ENCODE data around the gene PDPK1. TPM values are rescaled to one million over a fixed set of nuclear protein-coding genes. Genes with fewer than 3 reads are reported as not detected.

Gene PDPK1
- total RNA-seq, 1 experiment from 2014 or later, result 32.3 TPM

GRCh38 chr16:2528161-2529060 is 9.4 kb upstream of the PDPK1 start:
- BruUV-seq (replicated peaks), result no TSS peak
- H3K4me1 Mint-ChIP-seq (ENCODE audit: insufficient read depth, unreplicated experiment), result peaks cover 25% of the 10 kb centered on the region
- peaks cover 37% of the 10 kb centered on the region for H3K36me3 Mint-ChIP-seq (ENCODE audit: insufficient read depth, unreplicated experiment)
- no peak overlapping the region for H3K4me3 Mint-ChIP-seq (ENCODE audit: unreplicated experiment)
- no peak overlapping the region for H3K27ac Mint-ChIP-seq (ENCODE audit: low read depth, unreplicated experiment)
- POLR2A ChIA-PET, result no interaction called here
- DNase-seq (ENCODE audit: unreplicated experiment), result no peak
- no peak for TF ChIP-seq CTCF (IDR thresholded peaks at IDR 0.05; ENCODE audit: unreplicated experiment)
- intact Hi-C loops (cut with micrococcal nuclease), result no loop called here
- no peaks in the 10 kb centered on the region for H3K9me3 Mint-ChIP-seq (ENCODE audit: unreplicated experiment)
- no peaks in the 10 kb centered on the region for H3K27me3 Mint-ChIP-seq (ENCODE audit: insufficient read depth, unreplicated experiment)
- CTCF ChIA-PET, result no interaction called here

GRCh38 chr16:2529061-2529931 is 8.5 kb upstream of the PDPK1 start:
- Mint-ChIP-seq H3K36me3 (ENCODE audit: insufficient read depth, unreplicated experiment) (peaks cover 28% of the 10 kb centered on the region), H3K27ac (ENCODE audit: low read depth, unreplicated experiment) (no peak overlapping the region), H3K4me1 (ENCODE audit: insufficient read depth, unreplicated experiment) (peaks cover 23% of the 10 kb centered on the region), H3K27me3 (ENCODE audit: insufficient read depth, unreplicated experiment) (no peaks in the 10 kb centered on the region), H3K9me3 (ENCODE audit: unreplicated experiment) (no peaks in the 10 kb centered on the region), H3K4me3 (ENCODE audit: unreplicated experiment) (no peak overlapping the region)
- ChIA-PET POLR2A (interaction anchor here (0.7 kb wide), 1 partner anchor 62 kb away, joined by 3 read pairs; no protein-coding TSS in a partner anchor), CTCF (no interaction called here)
- no TSS peak for BruUV-seq (replicated peaks)
- intact Hi-C loops (cut with micrococcal nuclease), result no loop called here
- TF ChIP-seq CTCF (IDR thresholded peaks at IDR 0.05; ENCODE audit: unreplicated experiment), result no peak
- no peak for DNase-seq (ENCODE audit: unreplicated experiment)

DNA sequence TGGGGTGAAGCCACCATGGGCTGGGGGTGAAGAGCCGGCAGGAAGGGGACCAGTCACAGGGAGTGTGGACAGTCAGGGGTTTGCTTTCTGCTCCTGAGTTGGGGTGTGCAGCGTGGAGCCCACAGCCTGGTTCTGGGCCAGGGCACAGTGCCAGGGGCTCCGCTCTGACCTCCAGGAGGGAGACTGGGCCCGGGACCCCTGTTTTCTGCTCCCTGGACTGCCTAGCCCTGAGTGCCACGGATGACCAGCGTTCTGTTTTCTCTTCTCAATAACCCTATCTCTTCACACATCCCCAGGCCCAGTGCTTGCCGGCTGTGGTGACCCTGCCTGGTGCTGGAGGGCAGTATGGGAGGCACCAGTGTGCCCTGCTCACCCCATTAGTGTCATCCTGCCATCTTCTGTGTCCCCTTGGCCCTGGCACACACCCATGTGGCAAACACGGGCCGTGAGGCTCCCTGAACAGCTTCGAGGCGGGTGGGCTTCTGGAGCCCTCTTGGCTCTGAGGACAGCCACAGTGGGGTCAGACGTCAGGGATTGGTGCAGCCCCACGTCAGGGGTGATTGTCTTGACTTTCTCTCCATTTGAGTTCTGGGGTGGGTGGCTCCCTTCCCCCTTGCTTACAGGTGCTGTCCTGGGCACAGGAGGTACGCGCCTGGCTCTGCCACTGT is 7.7 kb upstream of the PDPK1 start:
- ChIA-PET CTCF (no interaction called here), POLR2A (interaction anchor here (3.4 to 3.8 kb wide), 2 partner anchors 11 to 15 kb away, joined by 57 to 62 read pairs; partner anchors contain the start of genes AMDHD2 and ATP6V0C)
- H3K4me3 Mint-ChIP-seq (ENCODE audit: unreplicated experiment), result no peak overlapping the region
- BruUV-seq (replicated peaks), result no TSS peak
- no peaks in the 10 kb centered on the region for H3K9me3 Mint-ChIP-seq (ENCODE audit: unreplicated experiment)
- H3K27ac Mint-ChIP-seq (ENCODE audit: low read depth, unreplicated experiment), result no peak overlapping the region
- TF ChIP-seq CTCF (IDR thresholded peaks at IDR 0.05; ENCODE audit: unreplicated experiment), result no peak
- peaks cover 20% of the 10 kb centered on the region for H3K4me1 Mint-ChIP-seq (ENCODE audit: insufficient read depth, unreplicated experiment)
- H3K27me3 Mint-ChIP-seq (ENCODE audit: insufficient read depth, unreplicated experiment), result no peaks in the 10 kb centered on the region
- intact Hi-C loops (cut with micrococcal nuclease), result no loop called here
- H3K36me3 Mint-ChIP-seq (ENCODE audit: insufficient read depth, unreplicated experiment), result peaks cover 21% of the 10 kb centered on the region
- no peak for DNase-seq (ENCODE audit: unreplicated experiment)

All from MCF 10A (cell line).